Neural cell (in vitro differentiated cells): ENCODE measurements around the gene RGS6.

Experiments
- CTCF ChIP-seq: fragments of 450-650 bp; IDR thresholded peaks from 2 replicates; pipeline ENCODE4 v1.5.1; 2014; ENCODE audit warnings: antibody characterized with exemption, mild to moderate bottlenecking, moderate library complexity; ENCODE audit not compliant: poor library complexity, severe bottlenecking
- EP300 ChIP-seq: fragments of 450-650 bp; conservative IDR thresholded peaks from 2 replicates; pipeline ENCODE4 v1.6.1; 2014; ENCODE audit warnings: antibody characterized with exemption, mild to moderate bottlenecking, moderate library complexity; ENCODE audit not compliant: poor library complexity, severe bottlenecking
- EZH2 ChIP-seq: fragments of 200-600, 300-800 bp; shearing (Covaris generic), sonication (generic); IDR thresholded peaks from 2 replicates; pipeline ENCODE4 v1.6.1; 2014; ENCODE audit warnings: antibody characterized with exemption, low read length, borderline replicate concordance, mild to moderate bottlenecking; ENCODE audit not compliant: insufficient read depth, poor library complexity, severe bottlenecking
- MXI1 ChIP-seq: fragments of 450-650 bp; conservative IDR thresholded peaks from 2 replicates; pipeline ENCODE4 v1.6.1; 2014; ENCODE audit warnings: antibody characterized with exemption, mild to moderate bottlenecking; ENCODE audit not compliant: poor library complexity, severe bottlenecking
- POLR2AphosphoS5 ChIP-seq: IDR thresholded peaks from 2 replicates; pipeline ENCODE4 v1.6.1; 2012
- RAD21 ChIP-seq: fragments of 450-650 bp; conservative IDR thresholded peaks from 2 replicates; pipeline ENCODE4 v1.6.1; 2014; ENCODE audit warnings: antibody characterized with exemption, mild to moderate bottlenecking, moderate library complexity
- REST ChIP-seq: IDR thresholded peaks from 2 replicates; pipeline ENCODE4 v1.6.1; 2012; ENCODE audit warnings: borderline replicate concordance
- SMC3 ChIP-seq: fragments of 450-650 bp; conservative IDR thresholded peaks from 2 replicates; pipeline ENCODE4 v1.6.1; 2014; ENCODE audit warnings: antibody characterized with exemption, mild to moderate bottlenecking, moderate library complexity; ENCODE audit not compliant: poor library complexity
- TAF1 ChIP-seq: IDR thresholded peaks from 2 replicates; pipeline ENCODE4 v1.6.1; 2012; ENCODE audit warnings: low read depth

GRCh38 chr14:72040528-72040927 is 108.3 kb downstream of the RGS6 start:
- no peak for TF ChIP-seq CTCF
- no peak for TF ChIP-seq EP300
- no peak for TF ChIP-seq POLR2AphosphoS5
- no peak for TF ChIP-seq EZH2
- TF ChIP-seq RAD21, result no peak
- TF ChIP-seq TAF1, result no peak
- TF ChIP-seq MXI1, result no peak
- TF ChIP-seq REST, result no peak
- no peak for TF ChIP-seq SMC3
